GM21825 (cell line): ENCODE results near the gene TXNDC8.
A peak's percentile ranks its signal among the peaks of the same experiment; 100 is the strongest.

Experiments used
- ATAC-seq: cut with Tn5 transposase; IDR thresholded peaks from one replicate; pipeline ENCODE4 v1.9.1; 2021; ENCODE audit warnings: mild to moderate bottlenecking, moderate library complexity; ENCODE audit not compliant: unreplicated experiment

TXNDC8 gene

GRCh38 chr9:110282018-110282738 lies 55.5 kb downstream of the TXNDC8 start:
- ATAC-seq = no peak

GRCh38 chr9:110278080-110278707 lies 59.5 kb downstream of the TXNDC8 start:
- ATAC-seq = no peak

- ATAC-seq = no peak
These were observed 60.9 kb downstream of the TXNDC8 start for GRCh38 chr9:110276781-110277180.

GRCh38 chr9:110270211-110270995 lies 67.3 kb downstream of the TXNDC8 start:
- ATAC-seq = no peak

GRCh38 chr9:110266795-110267194 lies 70.9 kb downstream of the TXNDC8 start:
- no peak for ATAC-seq

- ATAC-seq = no peak
These were observed 76.0 kb downstream of the TXNDC8 start for GRCh38 chr9:110261632-110262031.

- no peak for ATAC-seq
These were observed 76.8 kb downstream of the TXNDC8 start for GRCh38 chr9:110260911-110261310.

- no peak for ATAC-seq
These were observed 78.1 kb downstream of the TXNDC8 start for GRCh38 chr9:110259566-110259965.

GRCh38 chr9:110258690-110259091 lies 79.0 kb downstream of the TXNDC8 start:
- no peak for ATAC-seq

GRCh38 chr9:110257956-110258355 lies 79.7 kb downstream of the TXNDC8 start:
- no peak for ATAC-seq

- no peak for ATAC-seq
These were observed 80.4 kb downstream of the TXNDC8 start for GRCh38 chr9:110257097-110257841.

GRCh38 chr9:110256380-110257096 lies 81.1 kb downstream of the TXNDC8 start, which contains the start of gene TXN:
Gene TXN (minus strand): TSS chr9:110256507. CDS start chr9:110256435, 72 bp downstream.
- ATAC-seq = peak; percentile 63

- ATAC-seq = peak; percentile 22
These were observed 81.9 kb downstream of the TXNDC8 start for GRCh38 chr9:110255463-110256379.

GRCh38 chr9:110255034-110255462 lies 82.6 kb downstream of the TXNDC8 start:
- ATAC-seq = no peak

GRCh38 chr9:110254500-110254899 lies 83.2 kb downstream of the TXNDC8 start:
- ATAC-seq = no peak
